Endodermal cell (in vitro differentiated cells): ENCODE data around the gene C9orf57. TPM values are rescaled to one million over a fixed set of nuclear protein-coding genes. Genes with fewer than 3 reads are reported as not detected.
"Not testable (repeated sequence)": the region's sequence is repeated elsewhere in the genome, so short reads cannot be mapped to it uniquely, and the experiment has no call there.

ENCODE experiments used
- DNase-seq: peaks from one replicate; pipeline ENCODE4 v3.0.0-alpha.2; 2017
- H3K27ac ChIP-seq: 2 replicates; pipeline ENCODE4 v1.5.1; 2013; ENCODE audit warnings: mild to moderate bottlenecking, low read depth, low read length, moderate library complexity
- H3K27me3 ChIP-seq: 2 replicates; pipeline ENCODE4 v1.6.1; 2013; ENCODE audit warnings: mild to moderate bottlenecking, low read length, moderate library complexity; ENCODE audit not compliant: insufficient read depth, control insufficient read depth, poor library complexity, severe bottlenecking
- H3K36me3 ChIP-seq: 2 replicates; pipeline ENCODE4 v1.7.0; 2013; ENCODE audit warnings: mild to moderate bottlenecking, low read length, moderate library complexity; ENCODE audit not compliant: control insufficient read depth, insufficient read depth
- H3K4me1 ChIP-seq: one replicate; pipeline ENCODE4 v1.7.0; 2013; ENCODE audit warnings: low read length; ENCODE audit not compliant: control insufficient read depth, insufficient read depth
- H3K4me3 ChIP-seq: 2 replicates; pipeline ENCODE4 v1.5.1; 2013; ENCODE audit warnings: mild to moderate bottlenecking, low read length, moderate library complexity
- H3K9ac ChIP-seq: 2 replicates; pipeline ENCODE4 v1.6.1; 2013; ENCODE audit warnings: mild to moderate bottlenecking, low read length, moderate library complexity; ENCODE audit not compliant: poor library complexity, severe bottlenecking; ENCODE audit errors: extremely low read depth
- H3K9me3 ChIP-seq: 2 replicates; pipeline ENCODE4 v1.6.1; 2013; ENCODE audit warnings: mild to moderate bottlenecking, low read length, moderate library complexity; ENCODE audit not compliant: control insufficient read depth
- H3K27ac Mint-ChIP-seq: 2 replicates; pipeline ENCODE4 v1.8.0; 2020; ENCODE audit warnings: mixed read lengths
- H3K27me3 Mint-ChIP-seq: 2 replicates; pipeline ENCODE4 v1.8.0; 2021; ENCODE audit warnings: mild to moderate bottlenecking, mixed read lengths; ENCODE audit not compliant: insufficient read depth
- H3K36me3 Mint-ChIP-seq: 2 replicates; pipeline ENCODE4 v1.8.0; 2020; ENCODE audit warnings: low read depth, mixed read lengths
- H3K4me1 Mint-ChIP-seq: 2 replicates; pipeline ENCODE4 v1.8.0; 2020; ENCODE audit warnings: mixed read lengths
- H3K4me3 Mint-ChIP-seq: 2 replicates; pipeline ENCODE4 v1.8.0; 2020; ENCODE audit warnings: mild to moderate bottlenecking, moderate library complexity, mixed read lengths
- H3K9me3 Mint-ChIP-seq: 2 replicates; pipeline ENCODE4 v1.8.0; 2020; ENCODE audit warnings: mild to moderate bottlenecking, mixed read lengths
- WGBS, 2 experiments: methylation state at CpG; one replicate each; pipeline versions ENCODE4 v1.1.5 to v1.1.7; 2013; ENCODE audit warnings: missing lambda C conversion rate in 2 of 2, mixed read lengths in 1 of 2; ENCODE audit not compliant: insufficient coverage in 1 of 2, insufficient read length in 1 of 2; 5-methylcytosine and 5-hydroxymethylcytosine counted together
- total RNA-seq, 2 donors: library from RNA; stranded (reverse); fragmentation: NEBNext Ultra II Directional in 1 of 2; extraction: Animal tissue kit (Norgen Biotek cat#: 25700) in 1 of 2; gene quantifications; 2 replicates in 1 of 2; 3 replicates in 1 of 2; pipeline ENCODE4 v1.2.1, GENCODE V29; 2021
- TF ChIP-seq, protein P1 (sequence below): fragments of 200-600 bp; sonication (generic); conservative IDR thresholded peaks from 2 replicates; pipeline ENCODE4 v1.5.0; 2021; ENCODE audit warnings: antibody characterized with exemption, mild to moderate bottlenecking

Gene C9orf57
- total RNA-seq, 2 donors from 2014 or later = not detected

DNA sequence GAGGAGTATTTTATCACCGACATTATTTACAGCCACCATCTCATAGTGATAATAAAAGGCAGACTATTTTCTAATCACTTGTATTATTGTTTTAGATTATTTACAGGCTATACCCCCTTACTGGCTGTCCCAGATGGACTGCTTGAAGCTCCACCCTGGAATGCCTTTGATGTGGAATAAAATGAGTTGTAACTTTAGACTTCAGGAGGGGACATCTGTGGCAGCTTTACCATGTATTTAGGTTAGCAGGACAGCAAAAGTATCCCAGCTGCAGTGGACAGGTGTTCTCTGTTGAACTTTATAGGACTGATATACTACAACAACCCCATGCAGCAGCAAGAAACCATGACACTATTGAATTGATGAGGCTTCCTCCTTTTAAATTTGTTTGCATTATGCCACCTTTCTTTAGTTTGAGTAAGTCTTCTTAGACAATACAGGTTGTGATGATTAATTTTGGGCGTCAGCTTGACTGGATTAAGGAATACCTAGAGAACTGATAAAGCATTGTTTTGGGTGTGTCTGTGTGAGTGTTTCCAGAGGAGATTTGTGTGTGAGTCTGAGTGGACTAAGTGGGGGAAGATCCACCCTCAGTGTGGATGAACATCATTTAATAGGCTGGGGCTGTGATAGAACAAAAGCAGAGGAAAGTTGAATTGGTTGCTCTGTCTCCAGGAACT is 29.2 kb upstream of the C9orf57 start:
- no peaks in the 10 kb centered on the region for H3K36me3 Mint-ChIP-seq
- WGBS, 2 experiments = 72 to 83% methylated on average over 1 of the region's 2 CpGs
- H3K9ac ChIP-seq = no peak overlapping the region
- no peaks in the 10 kb centered on the region for H3K4me1 Mint-ChIP-seq
- H3K4me1 ChIP-seq = no peaks in the 10 kb centered on the region
- H3K27ac ChIP-seq = no peak overlapping the region
- H3K4me3 Mint-ChIP-seq = no peak overlapping the region
- H3K36me3 ChIP-seq = no peaks in the 10 kb centered on the region
- H3K9me3 ChIP-seq = no peaks in the 10 kb centered on the region
- no peaks in the 10 kb centered on the region for H3K9me3 Mint-ChIP-seq
- H3K4me3 ChIP-seq = no peak overlapping the region
- no peak overlapping the region for H3K27ac Mint-ChIP-seq
- H3K27me3 Mint-ChIP-seq = no peaks in the 10 kb centered on the region
- TF ChIP-seq, protein P1, sequence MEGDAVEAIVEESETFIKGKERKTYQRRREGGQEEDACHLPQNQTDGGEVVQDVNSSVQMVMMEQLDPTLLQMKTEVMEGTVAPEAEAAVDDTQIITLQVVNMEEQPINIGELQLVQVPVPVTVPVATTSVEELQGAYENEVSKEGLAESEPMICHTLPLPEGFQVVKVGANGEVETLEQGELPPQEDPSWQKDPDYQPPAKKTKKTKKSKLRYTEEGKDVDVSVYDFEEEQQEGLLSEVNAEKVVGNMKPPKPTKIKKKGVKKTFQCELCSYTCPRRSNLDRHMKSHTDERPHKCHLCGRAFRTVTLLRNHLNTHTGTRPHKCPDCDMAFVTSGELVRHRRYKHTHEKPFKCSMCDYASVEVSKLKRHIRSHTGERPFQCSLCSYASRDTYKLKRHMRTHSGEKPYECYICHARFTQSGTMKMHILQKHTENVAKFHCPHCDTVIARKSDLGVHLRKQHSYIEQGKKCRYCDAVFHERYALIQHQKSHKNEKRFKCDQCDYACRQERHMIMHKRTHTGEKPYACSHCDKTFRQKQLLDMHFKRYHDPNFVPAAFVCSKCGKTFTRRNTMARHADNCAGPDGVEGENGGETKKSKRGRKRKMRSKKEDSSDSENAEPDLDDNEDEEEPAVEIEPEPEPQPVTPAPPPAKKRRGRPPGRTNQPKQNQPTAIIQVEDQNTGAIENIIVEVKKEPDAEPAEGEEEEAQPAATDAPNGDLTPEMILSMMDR = no peak
- H3K27me3 ChIP-seq = no peaks in the 10 kb centered on the region
- no peak for DNase-seq

DNA sequence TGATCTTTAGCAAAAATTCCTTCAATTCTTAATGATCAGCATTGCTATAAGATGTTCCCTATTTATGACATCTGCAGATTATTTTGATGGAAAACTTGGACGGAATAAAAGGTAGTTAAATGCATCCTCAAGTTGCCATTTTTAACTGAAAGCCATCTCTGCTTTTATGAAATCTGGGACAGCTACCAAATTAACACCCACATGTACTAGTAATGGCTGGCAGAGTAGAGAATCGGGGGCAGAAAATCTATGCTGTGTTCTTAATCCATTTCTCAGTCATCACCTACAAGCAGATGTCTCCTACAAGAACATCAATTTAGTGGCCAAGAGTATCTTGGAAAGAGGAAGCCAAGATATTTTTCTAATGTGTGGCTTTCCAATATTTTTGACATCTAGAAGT is 22.1 kb upstream of the C9orf57 start:
- Histone ChIP-seq H3K36me3 (no peaks in the 10 kb centered on the region), H3K9me3 (no peaks in the 10 kb centered on the region), H3K9ac (no peak overlapping the region), H3K4me1 (no peaks in the 10 kb centered on the region), H3K27ac (no peak overlapping the region), H3K4me3 (no peak overlapping the region), H3K27me3 (no peaks in the 10 kb centered on the region)
- Mint-ChIP-seq H3K4me1 (no peaks in the 10 kb centered on the region), H3K4me3 (no peak overlapping the region), H3K27ac (no peak overlapping the region), H3K36me3 (no peaks in the 10 kb centered on the region), H3K9me3 (peaks cover 8% of the 10 kb centered on the region), H3K27me3 (no peaks in the 10 kb centered on the region)
- 83 to 84% methylated on average over 1 to 2 of the region's 2 CpGs for WGBS, 2 experiments
- no peak for DNase-seq
- TF ChIP-seq, protein P1 = no peak

DNA sequence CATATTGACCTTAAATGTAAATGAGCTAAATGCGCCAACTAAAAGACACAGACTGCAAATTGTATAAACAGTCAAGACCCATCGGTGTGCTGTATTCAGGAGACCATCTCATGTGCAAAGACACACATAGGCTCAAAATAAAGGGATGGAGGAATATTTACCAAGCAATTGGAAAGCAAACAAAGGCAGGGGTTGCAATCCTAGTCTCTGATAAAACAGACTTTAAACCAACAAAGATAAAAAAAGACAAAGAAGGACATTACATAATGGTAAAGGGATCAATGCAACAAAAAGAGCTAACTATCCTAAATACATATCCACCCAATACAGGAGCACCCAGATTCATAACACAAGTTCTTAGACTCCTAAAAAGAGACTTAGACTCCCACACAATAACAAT is 14.3 kb upstream of the C9orf57 start:
- not testable (repeated sequence) for H3K27me3 Mint-ChIP-seq, H3K4me1 ChIP-seq, DNase-seq, H3K36me3 ChIP-seq, H3K9ac ChIP-seq, H3K36me3 Mint-ChIP-seq, H3K4me3 Mint-ChIP-seq, H3K27me3 ChIP-seq, H3K27ac Mint-ChIP-seq, H3K27ac ChIP-seq, H3K4me3 ChIP-seq, H3K9me3 ChIP-seq
- Mint-ChIP-seq H3K9me3 (peaks cover 26% of the 10 kb centered on the region), H3K4me1 (peaks cover 17% of the 10 kb centered on the region)
- WGBS, 2 experiments = 87 to 92% methylated on average over 2 of the region's 2 CpGs

DNA sequence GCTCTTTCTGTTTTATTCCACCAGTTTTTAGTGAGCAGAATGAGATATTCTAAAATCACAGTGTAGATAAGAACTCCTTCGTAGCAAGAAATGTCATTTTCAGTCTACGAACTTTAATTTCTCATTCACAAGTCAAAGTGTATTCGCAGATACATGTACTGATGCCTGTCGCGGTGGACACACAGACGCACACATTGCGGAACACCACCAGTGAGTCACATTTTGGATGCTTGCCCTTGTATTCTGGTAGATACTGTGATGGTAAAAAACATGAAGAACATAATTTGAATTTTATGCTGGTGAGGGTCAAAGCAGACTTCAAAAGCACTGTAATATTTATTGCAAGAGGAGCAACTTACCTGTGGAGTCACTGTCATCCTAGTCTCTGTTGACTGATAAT is 4.7 kb upstream of the C9orf57 start:
- Histone ChIP-seq H3K9ac (no peak overlapping the region), H3K4me1 (no peaks in the 10 kb centered on the region), H3K27ac (no peak overlapping the region), H3K4me3 (no peak overlapping the region), H3K9me3 (peaks cover 6% of the 10 kb centered on the region), H3K36me3 (no peaks in the 10 kb centered on the region), H3K27me3 (no peaks in the 10 kb centered on the region)
- no peak overlapping the region for H3K4me3 Mint-ChIP-seq
- no peaks in the 10 kb centered on the region for H3K27me3 Mint-ChIP-seq
- no peak overlapping the region for H3K27ac Mint-ChIP-seq
- TF ChIP-seq, protein P1 = no peak
- peaks cover 2% of the 10 kb centered on the region for H3K4me1 Mint-ChIP-seq
- WGBS, 2 experiments = 87 to 100% methylated on average over 2 to 7 of the region's 7 CpGs
- H3K9me3 Mint-ChIP-seq = peaks cover 8% of the 10 kb centered on the region
- no peak for DNase-seq
- peaks cover 2% of the 10 kb centered on the region for H3K36me3 Mint-ChIP-seq
